Activated CD8-positive, alpha-beta memory T cell treated with anti-CD3 and anti-CD28 coated beads, Interleukin-2, amount 10 ng/mL, durations not matched to agents 7 days and 5 days (primary cell): ENCODE results near the gene BMAL1. TPM values are rescaled to one million over a fixed set of nuclear protein-coding genes. Genes with fewer than 3 reads are reported as not detected.
A peak's percentile ranks its signal among the peaks of the same experiment; 100 is the strongest.

Experiments used
- ATAC-seq: fragments of 150-1000 bp; cut with Tn5 transposase; one replicate; pipeline ENCODE4 v1.10.0; 2021; ENCODE audit warnings: moderate library complexity
- CTCF ChIA-PET: fragments of 350-600 bp; sonication (Branson Sonifier 250); formaldehyde crosslinking; loops from one replicate; lab custom pipeline; 2021; ENCODE audit warnings: antibody characterized with exemption; lab: Charles Lee
- DNase-seq: peaks from one replicate; pipeline ENCODE4 v3.0.0-alpha.2; 2020
- H3K27ac Mint-ChIP-seq: one replicate; pipeline ENCODE4 v1.8.0; 2021; ENCODE audit warnings: mild to moderate bottlenecking, mixed read lengths
- H3K27me3 Mint-ChIP-seq: one replicate; pipeline ENCODE4 v1.8.0; 2021; ENCODE audit warnings: mixed read lengths
- H3K36me3 Mint-ChIP-seq: one replicate; pipeline ENCODE4 v1.8.0; 2021; ENCODE audit warnings: mild to moderate bottlenecking, mixed read lengths
- H3K4me1 Mint-ChIP-seq: one replicate; pipeline ENCODE4 v1.8.0; 2021; ENCODE audit warnings: mixed read lengths
- H3K4me3 Mint-ChIP-seq: one replicate; pipeline ENCODE4 v1.8.0; 2021; ENCODE audit warnings: mild to moderate bottlenecking, moderate library complexity, mixed read lengths
- H3K9me3 Mint-ChIP-seq: one replicate; pipeline ENCODE4 v1.8.0; 2022; ENCODE audit warnings: low read depth, mixed read lengths
- total RNA-seq, 2 experiments: library from RNA; stranded (reverse); gene quantifications; one replicate each; pipeline ENCODE4 v1.2.3, GENCODE V29; 2021

BMAL1 gene
- total RNA-seq, 2 experiments from 2014 or later: 56.8 to 81.8 TPM

- no peak for ATAC-seq
- CTCF ChIA-PET: interaction anchor here (1.3 to 7.4 kb wide), 5 partner anchors 9 to 49 kb away, joined by 6 to 63 read pairs (median 9); no protein-coding TSS in a partner anchor
- H3K27me3 Mint-ChIP-seq: no peaks in the 10 kb centered on the region
- H3K36me3 Mint-ChIP-seq: peaks cover 35% of the 10 kb centered on the region
- peak overlapping the region; percentile 82 for H3K27ac Mint-ChIP-seq
- peak overlapping the region; percentile 17 for H3K4me3 Mint-ChIP-seq
- no peak for DNase-seq
- no peaks in the 10 kb centered on the region for H3K9me3 Mint-ChIP-seq
- peaks cover 88% of the 10 kb centered on the region for H3K4me1 Mint-ChIP-seq
Measured at GRCh38 chr11:13287681-13288080, 10.1 kb downstream of the BMAL1 start.

GRCh38 chr11:13288375-13289029 lies 10.9 kb downstream of the BMAL1 start:
- CTCF ChIA-PET: interaction anchor here (2.6 to 7.4 kb wide), 3 partner anchors 8 to 48 kb away, joined by 9 to 63 read pairs (median 19); no protein-coding TSS in a partner anchor
- peak; percentile 29 for ATAC-seq

DNA sequence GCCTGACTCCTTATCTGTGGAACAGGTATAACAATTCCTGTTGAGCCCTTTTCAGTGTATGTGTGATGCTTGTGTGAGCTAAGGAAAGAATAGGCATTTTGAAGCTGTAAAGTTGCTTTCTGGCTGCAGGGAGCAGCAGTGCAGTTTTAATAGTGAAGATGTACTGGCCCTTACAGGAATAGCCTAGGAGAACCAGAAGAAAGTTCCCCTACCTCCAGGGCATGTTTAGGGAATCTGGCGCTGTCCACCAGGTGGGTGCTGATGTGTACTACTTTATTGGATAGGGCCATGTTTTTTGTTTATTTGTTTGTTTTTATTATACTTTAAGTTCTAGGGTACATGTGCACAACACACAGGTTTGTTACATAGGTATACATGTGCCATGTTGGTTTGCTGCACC lies 11.5 kb downstream of the BMAL1 start:
- CTCF ChIA-PET: interaction anchor here (2.8 to 7.4 kb wide), 2 partner anchors 10 to 48 kb away, joined by 9 to 63 read pairs; no protein-coding TSS in a partner anchor
- ATAC-seq: no peak
- peaks cover 90% of the 10 kb centered on the region for H3K4me1 Mint-ChIP-seq
- peak overlapping the region; percentile 82 for H3K27ac Mint-ChIP-seq
- H3K9me3 Mint-ChIP-seq: no peaks in the 10 kb centered on the region
- no peak overlapping the region for H3K4me3 Mint-ChIP-seq
- no peaks in the 10 kb centered on the region for H3K27me3 Mint-ChIP-seq
- peaks cover 31% of the 10 kb centered on the region for H3K36me3 Mint-ChIP-seq
- DNase-seq: no peak

More at GRCh38 chr11:13288375-13289029, 10.9 kb downstream of the BMAL1 start:
- DNase-seq: no peak
- Mint-ChIP-seq H3K27me3 (no peaks in the 10 kb centered on the region), H3K27ac (peak overlapping the region; percentile 82), H3K36me3 (peaks cover 31% of the 10 kb centered on the region), H3K4me3 (peak overlapping the region; percentile 41), H3K4me1 (peaks cover 88% of the 10 kb centered on the region), H3K9me3 (no peaks in the 10 kb centered on the region)

DNA sequence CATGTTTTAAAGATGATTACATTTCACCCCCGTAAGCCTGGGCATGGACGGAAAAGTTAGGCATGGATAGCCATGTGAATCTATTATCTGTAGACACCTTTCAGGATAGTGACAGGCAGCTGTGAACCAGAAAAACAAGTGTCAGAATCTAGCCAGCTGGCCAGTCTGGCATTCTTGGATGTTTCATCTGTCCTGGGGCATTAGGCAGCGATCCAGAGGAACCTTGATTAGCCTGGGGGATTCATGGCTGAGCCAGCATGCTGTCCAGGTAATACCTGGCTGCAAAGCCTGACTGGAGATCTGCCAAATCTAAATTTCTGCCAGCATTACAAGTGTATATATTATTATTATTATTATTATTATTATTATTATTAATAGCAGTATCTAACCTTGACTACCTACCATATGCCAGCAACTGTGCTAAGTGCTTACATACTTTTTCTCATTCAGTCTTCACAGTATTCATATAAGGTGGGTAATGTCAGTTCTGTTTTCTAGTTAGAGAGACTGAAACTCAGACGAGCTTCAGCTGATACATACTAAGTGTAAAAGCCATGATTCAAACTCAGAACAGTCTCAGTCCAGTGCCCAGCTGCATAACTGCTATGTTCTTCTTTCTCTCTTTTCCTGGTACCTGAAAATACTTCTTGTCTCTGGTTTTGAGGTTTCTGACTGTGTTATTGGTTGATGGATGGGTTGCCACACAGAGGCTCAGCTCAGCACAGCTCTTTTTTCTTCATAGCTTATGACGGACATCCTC lies 12.8 kb downstream of the BMAL1 start:
- ATAC-seq (no peak), DNase-seq (no peak)
- Mint-ChIP-seq H3K9me3 (no peaks in the 10 kb centered on the region), H3K4me3 (no peak overlapping the region), H3K4me1 (peaks cover 93% of the 10 kb centered on the region), H3K27ac (no peak overlapping the region), H3K27me3 (no peaks in the 10 kb centered on the region), H3K36me3 (peaks cover 28% of the 10 kb centered on the region)
- CTCF ChIA-PET: interaction anchor here (0.9 to 1.6 kb wide), 3 partner anchors 9 to 12 kb away, joined by 3 to 8 read pairs (median 3); no protein-coding TSS in a partner anchor

GRCh38 chr11:13291361-13291760 lies 13.8 kb downstream of the BMAL1 start:
- Mint-ChIP-seq H3K36me3 (peaks cover 28% of the 10 kb centered on the region), H3K4me3 (no peak overlapping the region), H3K4me1 (peaks cover 94% of the 10 kb centered on the region), H3K27me3 (no peaks in the 10 kb centered on the region), H3K9me3 (no peaks in the 10 kb centered on the region), H3K27ac (no peak overlapping the region)
- DNase-seq: no peak
- CTCF ChIA-PET: interaction anchor here (0.9 to 1.6 kb wide), 3 partner anchors 10 to 13 kb away, joined by 3 to 8 read pairs (median 3); no protein-coding TSS in a partner anchor
- ATAC-seq: no peak

DNA sequence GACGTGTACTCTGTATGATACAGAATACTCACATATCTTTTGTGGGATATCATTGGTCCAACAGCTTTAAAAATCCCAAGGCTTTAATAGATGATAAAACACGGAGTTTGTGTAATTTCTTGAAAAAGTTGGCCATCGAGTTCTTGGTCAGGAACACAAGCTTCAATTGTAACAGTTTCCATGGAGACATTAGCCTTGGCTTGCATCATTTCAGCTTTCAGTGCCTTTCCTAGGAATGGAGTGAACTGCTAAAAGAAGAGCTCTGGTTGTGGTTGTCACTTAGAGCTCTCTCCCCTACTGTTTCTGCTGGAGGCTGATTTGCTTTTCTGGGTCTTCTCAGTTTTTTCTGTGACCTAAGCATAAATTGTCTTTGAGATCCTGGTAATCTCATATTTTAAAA lies 14.2 kb downstream of the BMAL1 start:
- H3K4me3 Mint-ChIP-seq: no peak overlapping the region
- DNase-seq: no peak
- peaks cover 94% of the 10 kb centered on the region for H3K4me1 Mint-ChIP-seq
- CTCF ChIA-PET: interaction anchor here (0.9 to 1.6 kb wide), 4 partner anchors 10 to 52 kb away, joined by 3 to 8 read pairs (median 3); no protein-coding TSS in a partner anchor
- H3K36me3 Mint-ChIP-seq: peaks cover 30% of the 10 kb centered on the region
- no peaks in the 10 kb centered on the region for H3K9me3 Mint-ChIP-seq
- ATAC-seq: no peak
- no peak overlapping the region for H3K27ac Mint-ChIP-seq
- H3K27me3 Mint-ChIP-seq: no peaks in the 10 kb centered on the region

DNA sequence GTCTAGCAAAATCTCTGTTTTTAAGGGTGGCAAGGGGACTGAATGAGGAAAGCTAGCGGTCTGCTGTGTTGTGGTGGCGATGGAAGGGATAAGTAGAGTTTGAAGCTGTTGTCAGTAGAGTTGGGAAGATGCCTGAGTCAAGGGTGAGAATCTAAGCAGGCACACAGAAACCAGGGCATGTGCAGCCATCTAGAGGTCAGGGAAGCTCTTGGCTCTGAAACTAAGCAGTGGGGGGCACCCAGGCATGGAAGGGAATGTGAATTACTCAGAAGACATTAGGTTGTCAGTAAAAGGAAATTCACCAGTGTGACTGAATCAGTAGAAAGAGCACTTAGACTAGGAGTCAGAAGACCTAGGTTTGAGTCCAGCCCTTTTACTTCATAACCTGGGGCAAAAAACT lies 15.4 kb downstream of the BMAL1 start:
- Mint-ChIP-seq H3K4me1 (peaks cover 94% of the 10 kb centered on the region), H3K27ac (peak overlapping the region; percentile 12), H3K27me3 (no peaks in the 10 kb centered on the region), H3K4me3 (no peak overlapping the region), H3K9me3 (no peaks in the 10 kb centered on the region), H3K36me3 (peaks cover 24% of the 10 kb centered on the region)
- CTCF ChIA-PET: interaction anchor here (1.6 to 7.8 kb wide), 2 partner anchors 42 to 51 kb away, joined by 3 to 45 read pairs; no protein-coding TSS in a partner anchor
- DNase-seq (no peak), ATAC-seq (no peak)

GRCh38 chr11:13294178-13294577 lies 16.6 kb downstream of the BMAL1 start:
- no peaks in the 10 kb centered on the region for H3K27me3 Mint-ChIP-seq
- no peak for DNase-seq
- no peak overlapping the region for H3K4me3 Mint-ChIP-seq
- no peaks in the 10 kb centered on the region for H3K9me3 Mint-ChIP-seq
- H3K36me3 Mint-ChIP-seq: peaks cover 22% of the 10 kb centered on the region
- CTCF ChIA-PET: interaction anchor here (0.9 to 7.8 kb wide), 3 partner anchors 9 to 42 kb away, joined by 3 to 45 read pairs (median 4); no protein-coding TSS in a partner anchor
- H3K4me1 Mint-ChIP-seq: peaks cover 93% of the 10 kb centered on the region
- peak overlapping the region; percentile 27 for H3K27ac Mint-ChIP-seq
- ATAC-seq: no peak

DNA sequence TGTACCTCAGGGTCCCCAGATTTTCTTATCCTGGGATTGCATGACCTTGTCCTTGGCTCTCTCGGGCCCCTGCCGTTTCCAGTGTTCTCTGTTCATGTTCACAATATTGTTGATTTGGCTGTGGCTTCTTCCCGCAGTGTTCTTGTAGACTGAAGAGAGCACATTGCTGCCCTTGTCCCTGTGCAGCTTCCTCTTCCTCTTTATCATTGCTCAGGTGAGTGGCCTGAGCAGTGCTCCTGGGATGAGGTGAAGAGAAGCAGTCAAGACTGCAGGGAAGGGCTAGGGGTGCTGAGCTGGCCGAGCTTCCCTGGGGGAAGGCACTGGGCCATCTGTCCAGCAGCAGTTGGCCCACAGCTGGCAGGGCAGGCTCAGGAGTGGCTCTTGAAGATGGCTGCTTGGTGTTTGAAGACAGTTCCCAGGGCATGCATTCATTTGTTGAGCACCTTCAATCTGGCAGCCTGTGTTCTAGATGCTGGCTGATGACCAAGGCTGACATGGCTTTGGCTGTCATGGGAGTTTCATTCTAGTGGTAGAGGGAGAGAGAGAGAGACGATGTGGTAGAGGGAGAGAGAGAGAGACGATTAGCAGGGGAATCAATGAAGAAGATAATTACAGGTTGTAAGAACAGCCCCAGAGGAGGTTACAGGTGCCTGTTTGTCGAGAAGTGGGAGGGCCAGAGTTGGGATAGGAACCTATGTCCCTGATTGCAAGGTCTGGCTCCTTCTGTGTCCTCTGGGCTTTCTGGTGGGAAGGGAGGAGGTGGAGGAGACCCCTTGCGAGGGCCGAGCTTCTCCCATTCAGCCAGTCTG lies 17.4 kb downstream of the BMAL1 start:
- Mint-ChIP-seq H3K27ac (peak overlapping the region; percentile 38), H3K4me1 (peaks cover 89% of the 10 kb centered on the region), H3K27me3 (no peaks in the 10 kb centered on the region), H3K9me3 (no peaks in the 10 kb centered on the region), H3K36me3 (peaks cover 25% of the 10 kb centered on the region), H3K4me3 (no peak overlapping the region)
- ATAC-seq (no peak), DNase-seq (no peak)
- CTCF ChIA-PET: interaction anchor here (0.9 to 7.8 kb wide), 5 partner anchors 8 to 43 kb away, joined by 3 to 45 read pairs (median 5); no protein-coding TSS in a partner anchor

GRCh38 chr11:13297308-13297916 lies 19.8 kb downstream of the BMAL1 start:
- ATAC-seq: peak; percentile 6
- peaks cover 23% of the 10 kb centered on the region for H3K36me3 Mint-ChIP-seq
- H3K27ac Mint-ChIP-seq: peak overlapping the region; percentile 90
- no peaks in the 10 kb centered on the region for H3K27me3 Mint-ChIP-seq
- H3K4me3 Mint-ChIP-seq: peak overlapping the region; percentile 12
- no peaks in the 10 kb centered on the region for H3K9me3 Mint-ChIP-seq
- CTCF ChIA-PET: interaction anchor here (0.8 to 7.8 kb wide), 11 partner anchors 10 to 58 kb away, joined by 3 to 45 read pairs (median 4); no protein-coding TSS in a partner anchor
- DNase-seq: no peak
- H3K4me1 Mint-ChIP-seq: peaks cover 71% of the 10 kb centered on the region

DNA sequence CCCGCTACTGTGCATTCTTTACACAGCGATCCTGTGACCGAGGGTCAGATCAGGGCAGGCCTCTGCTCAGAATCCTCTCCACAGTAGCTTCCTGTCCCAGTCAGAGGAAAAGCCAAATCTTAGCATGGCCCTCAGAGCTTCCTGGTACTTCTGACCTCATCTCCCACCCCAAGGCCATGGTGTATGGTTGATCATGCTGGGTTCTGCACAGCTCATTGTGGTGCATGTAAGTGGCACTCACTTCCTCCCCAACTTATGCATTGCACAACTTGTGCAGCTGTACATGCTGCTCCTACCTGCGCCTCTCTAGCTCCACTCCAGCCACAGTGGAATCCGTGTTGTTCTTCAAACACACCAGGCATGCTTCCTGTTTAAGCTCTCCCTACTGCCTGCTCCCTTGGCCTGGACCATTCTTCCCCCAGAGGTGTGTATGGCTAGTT lies 20.3 kb downstream of the BMAL1 start:
- DNase-seq: peak; percentile 91
- H3K4me3 Mint-ChIP-seq: peak overlapping the region; percentile 12
- peak overlapping the region; percentile 90 for H3K27ac Mint-ChIP-seq

GRCh38 chr11:13298765-13299164 lies 21.2 kb downstream of the BMAL1 start:
- Mint-ChIP-seq H3K36me3 (peaks cover 35% of the 10 kb centered on the region), H3K27ac (peak overlapping the region; percentile 75), H3K27me3 (no peaks in the 10 kb centered on the region), H3K4me1 (peaks cover 58% of the 10 kb centered on the region), H3K9me3 (peaks cover 4% of the 10 kb centered on the region), H3K4me3 (no peak overlapping the region)
- DNase-seq (no peak), ATAC-seq (no peak)
- CTCF ChIA-PET: interaction anchor here (0.8 to 7.8 kb wide), 8 partner anchors 9 to 36 kb away, joined by 3 to 45 read pairs (median 6); no protein-coding TSS in a partner anchor

More for the DNA sequence above, 20.3 kb downstream of the BMAL1 start:
- ATAC-seq: peak; percentile 95
- no peaks in the 10 kb centered on the region for H3K9me3 Mint-ChIP-seq
- CTCF ChIA-PET: interaction anchor here (0.8 to 7.8 kb wide), 9 partner anchors 9 to 40 kb away, joined by 3 to 45 read pairs (median 7); no protein-coding TSS in a partner anchor
- peaks cover 66% of the 10 kb centered on the region for H3K4me1 Mint-ChIP-seq
- H3K36me3 Mint-ChIP-seq: peaks cover 28% of the 10 kb centered on the region
- H3K27me3 Mint-ChIP-seq: no peaks in the 10 kb centered on the region
